Astrocyte (in vitro differentiated cells and primary cell): Measurements from ENCODE around the gene GNB2. TPM values are rescaled to one million over a fixed set of nuclear protein-coding genes. Genes with fewer than 3 reads are reported as not detected.

Experiments
- DNase-seq: peaks from one replicate; pipeline ENCODE4 v3.0.0-alpha.2; 2010; ENCODE audit warnings: low read depth
- FAIRE-seq: peaks from 2 replicates; lab custom pipeline; 2011; peaks lifted over from hg19 to GRCh38; lab: Jason Lieb, UNC
- H2AFZ ChIP-seq: 2 replicates; pipeline ENCODE4 v1.6.0; 2012; ENCODE audit warnings: low read depth, low read length, inconsistent platforms
- H3K27ac ChIP-seq: 2 replicates; pipeline ENCODE4 v1.5.1; 2011; ENCODE audit warnings: low read depth, low read length, inconsistent platforms
- H3K27me3 ChIP-seq: 2 replicates; pipeline ENCODE4 v1.6.0; 2011; ENCODE audit warnings: low read length, inconsistent platforms; ENCODE audit not compliant: insufficient read depth
- H3K36me3 ChIP-seq: 2 replicates; pipeline ENCODE4 v1.5.1; 2011; ENCODE audit warnings: low read length, inconsistent platforms; ENCODE audit not compliant: insufficient read depth
- H3K4me1 ChIP-seq: 2 replicates; pipeline ENCODE4 v1.5.1; 2011; ENCODE audit warnings: low read length, inconsistent platforms; ENCODE audit not compliant: insufficient read depth
- H3K4me2 ChIP-seq: 2 replicates; pipeline ENCODE4 v1.6.0; 2012; ENCODE audit warnings: low read length, inconsistent platforms
- H3K4me3 ChIP-seq: 2 replicates; pipeline ENCODE4 v1.5.1; 2011; ENCODE audit warnings: low read depth, mild to moderate bottlenecking, low read length, inconsistent platforms; ENCODE audit not compliant: insufficient read depth
- H3K79me2 ChIP-seq: 2 replicates; pipeline ENCODE4 v1.6.0; 2012; ENCODE audit warnings: mild to moderate bottlenecking, low read length, inconsistent platforms; ENCODE audit not compliant: insufficient read depth
- H3K9ac ChIP-seq: 2 replicates; pipeline ENCODE4 v1.6.0; 2012; ENCODE audit warnings: mild to moderate bottlenecking, low read length, inconsistent platforms
- H3K9me3 ChIP-seq: 2 replicates; pipeline ENCODE4 v1.5.1; 2012; ENCODE audit warnings: low read depth, mild to moderate bottlenecking, low read length, inconsistent platforms; ENCODE audit not compliant: insufficient read depth
- H4K20me1 ChIP-seq: 2 replicates; pipeline ENCODE4 v1.6.0; 2012; ENCODE audit warnings: low read length, inconsistent platforms; ENCODE audit not compliant: insufficient read depth
- H3K27ac Mint-ChIP-seq: one replicate; pipeline ENCODE4 v1.8.0; 2021; ENCODE audit warnings: mild to moderate bottlenecking, mixed read lengths; ENCODE audit not compliant: unreplicated experiment
- H3K27me3 Mint-ChIP-seq: one replicate; pipeline ENCODE4 v1.8.0; 2021; ENCODE audit warnings: low read depth, mixed read lengths; ENCODE audit not compliant: unreplicated experiment
- H3K36me3 Mint-ChIP-seq: one replicate; pipeline ENCODE4 v1.8.0; 2021; ENCODE audit warnings: low read depth, mixed read lengths; ENCODE audit not compliant: unreplicated experiment
- H3K4me1 Mint-ChIP-seq: one replicate; pipeline ENCODE4 v1.8.0; 2021; ENCODE audit warnings: low read depth, mixed read lengths; ENCODE audit not compliant: unreplicated experiment
- H3K4me3 Mint-ChIP-seq: one replicate; pipeline ENCODE4 v1.8.0; 2021; ENCODE audit warnings: mild to moderate bottlenecking, moderate library complexity, mixed read lengths; ENCODE audit not compliant: unreplicated experiment
- H3K9me3 Mint-ChIP-seq: one replicate; pipeline ENCODE4 v1.8.0; 2021; ENCODE audit warnings: mild to moderate bottlenecking, mixed read lengths; ENCODE audit not compliant: unreplicated experiment
- EZH2 ChIP-seq: IDR thresholded peaks from 2 replicates; pipeline ENCODE4 v1.6.1; 2012; ENCODE audit warnings: mild to moderate bottlenecking, low read length, inconsistent platforms; ENCODE audit not compliant: insufficient read depth
- total RNA-seq: library from RNA; stranded (reverse); gene quantifications from 2 replicates; pipeline ENCODE4 v1.2.1, GENCODE V29; 2021
- TF ChIP-seq, protein P1 (sequence below): IDR thresholded peaks from 2 replicates; pipeline ENCODE4 v1.5.1; 2011; ENCODE audit warnings: low read depth, mild to moderate bottlenecking, inconsistent platforms, low read length, moderate library complexity; ENCODE audit not compliant: insufficient read depth

GNB2 gene
- total RNA-seq, 1 donor from 2014 or later, result 274 TPM

- Mint-ChIP-seq H3K36me3 (peaks cover 7% of the 10 kb centered on the region), H3K27ac (no peak overlapping the region), H3K27me3 (peaks cover 6% of the 10 kb centered on the region), H3K4me1 (peaks cover 4% of the 10 kb centered on the region), H3K4me3 (peak overlapping the region; percentile 85), H3K9me3 (no peaks in the 10 kb centered on the region)
- H3K4me3 ChIP-seq, result peak overlapping the region; percentile 83
- H2AFZ ChIP-seq, result no peak overlapping the region
- no peaks in the 10 kb centered on the region for H3K27me3 ChIP-seq
- FAIRE-seq, result no peak
- H3K4me2 ChIP-seq, result peak overlapping the region; percentile 85
- peaks cover 5% of the 10 kb centered on the region for H3K4me1 ChIP-seq
- peak overlapping the region; percentile 92 for H3K9ac ChIP-seq
- H3K9me3 ChIP-seq, result no peaks in the 10 kb centered on the region
- peak overlapping the region; percentile 50 for H3K27ac ChIP-seq
- H3K36me3 ChIP-seq, result no peaks in the 10 kb centered on the region
- peaks cover 47% of the 10 kb centered on the region for H3K79me2 ChIP-seq
- TF ChIP-seq, protein P1, sequence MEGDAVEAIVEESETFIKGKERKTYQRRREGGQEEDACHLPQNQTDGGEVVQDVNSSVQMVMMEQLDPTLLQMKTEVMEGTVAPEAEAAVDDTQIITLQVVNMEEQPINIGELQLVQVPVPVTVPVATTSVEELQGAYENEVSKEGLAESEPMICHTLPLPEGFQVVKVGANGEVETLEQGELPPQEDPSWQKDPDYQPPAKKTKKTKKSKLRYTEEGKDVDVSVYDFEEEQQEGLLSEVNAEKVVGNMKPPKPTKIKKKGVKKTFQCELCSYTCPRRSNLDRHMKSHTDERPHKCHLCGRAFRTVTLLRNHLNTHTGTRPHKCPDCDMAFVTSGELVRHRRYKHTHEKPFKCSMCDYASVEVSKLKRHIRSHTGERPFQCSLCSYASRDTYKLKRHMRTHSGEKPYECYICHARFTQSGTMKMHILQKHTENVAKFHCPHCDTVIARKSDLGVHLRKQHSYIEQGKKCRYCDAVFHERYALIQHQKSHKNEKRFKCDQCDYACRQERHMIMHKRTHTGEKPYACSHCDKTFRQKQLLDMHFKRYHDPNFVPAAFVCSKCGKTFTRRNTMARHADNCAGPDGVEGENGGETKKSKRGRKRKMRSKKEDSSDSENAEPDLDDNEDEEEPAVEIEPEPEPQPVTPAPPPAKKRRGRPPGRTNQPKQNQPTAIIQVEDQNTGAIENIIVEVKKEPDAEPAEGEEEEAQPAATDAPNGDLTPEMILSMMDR, result no peak
- TF ChIP-seq EZH2, result no peak
- H4K20me1 ChIP-seq, result peaks cover 49% of the 10 kb centered on the region
- peak; percentile 51 for DNase-seq
These were observed 2.2 kb downstream of the GNB2 start for GRCh38 chr7:100675581-100676350.

- Histone ChIP-seq H2AFZ (no peak overlapping the region), H3K27ac (no peak overlapping the region), H3K9ac (peak overlapping the region; percentile 92), H3K27me3 (no peaks in the 10 kb centered on the region), H4K20me1 (peaks cover 53% of the 10 kb centered on the region), H3K4me2 (peak overlapping the region; percentile 85), H3K36me3 (no peaks in the 10 kb centered on the region), H3K79me2 (peaks cover 47% of the 10 kb centered on the region), H3K4me3 (no peak overlapping the region), H3K4me1 (peaks cover 7% of the 10 kb centered on the region), H3K9me3 (no peaks in the 10 kb centered on the region)
- Mint-ChIP-seq H3K9me3 (no peaks in the 10 kb centered on the region), H3K4me3 (peak overlapping the region; percentile 84), H3K27me3 (peaks cover 2% of the 10 kb centered on the region), H3K36me3 (peaks cover 7% of the 10 kb centered on the region), H3K4me1 (peaks cover 4% of the 10 kb centered on the region), H3K27ac (peak overlapping the region; percentile 83)
- TF ChIP-seq, protein P1, result no peak
- no peak for TF ChIP-seq EZH2
- DNase-seq, result no peak
- FAIRE-seq, result no peak
These were observed 3.2 kb downstream of the GNB2 start for GRCh38 chr7:100676501-100677306.
